GM15510 (cell line): ENCODE measurements around the gene TWIST1.

Source experiments
- POLR2A ChIP-seq: IDR thresholded peaks from 3 replicates; pipeline ENCODE4 v1.6.1; 2011; ENCODE audit warnings: borderline replicate concordance; ENCODE audit not compliant: insufficient read length; ENCODE audit errors: extremely low read depth

TWIST1 gene

DNA sequence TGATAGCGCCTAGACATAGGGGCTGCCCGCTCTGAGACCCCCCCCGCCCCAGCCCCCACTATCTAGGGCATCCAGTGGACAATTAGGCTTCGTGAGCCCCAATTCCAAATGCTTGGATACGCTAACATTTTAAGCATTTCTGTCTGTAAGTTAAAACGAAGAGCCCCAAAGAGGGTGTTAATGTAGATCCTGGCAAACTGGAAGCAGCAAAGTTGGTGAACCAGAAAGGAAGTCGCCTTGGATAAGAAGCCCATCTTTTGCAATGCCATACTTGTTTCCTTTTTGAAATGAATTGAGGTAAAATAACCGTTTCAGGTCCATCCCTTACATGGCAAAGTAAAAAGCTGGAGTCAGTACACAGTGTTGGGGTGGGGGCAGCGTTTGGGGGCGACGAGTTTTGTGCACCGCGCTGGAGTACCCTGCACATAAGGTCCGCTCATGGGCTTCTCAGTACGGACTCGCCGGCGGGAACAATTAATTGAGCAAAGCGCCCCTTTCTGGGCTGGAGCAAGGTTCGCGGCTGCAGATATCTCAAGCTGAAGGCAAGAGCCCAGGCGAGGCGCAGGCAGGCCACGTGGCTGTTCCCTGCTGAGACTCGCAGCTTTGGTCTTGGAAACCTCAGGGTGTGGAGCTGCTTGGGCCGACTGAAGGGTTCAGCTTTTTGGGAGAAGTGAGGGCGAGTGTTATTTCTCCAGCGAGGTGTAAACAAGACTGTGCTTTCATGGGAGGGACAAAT is 1.4 kb upstream of the TWIST1 start:
- no peak for TF ChIP-seq POLR2A

DNA sequence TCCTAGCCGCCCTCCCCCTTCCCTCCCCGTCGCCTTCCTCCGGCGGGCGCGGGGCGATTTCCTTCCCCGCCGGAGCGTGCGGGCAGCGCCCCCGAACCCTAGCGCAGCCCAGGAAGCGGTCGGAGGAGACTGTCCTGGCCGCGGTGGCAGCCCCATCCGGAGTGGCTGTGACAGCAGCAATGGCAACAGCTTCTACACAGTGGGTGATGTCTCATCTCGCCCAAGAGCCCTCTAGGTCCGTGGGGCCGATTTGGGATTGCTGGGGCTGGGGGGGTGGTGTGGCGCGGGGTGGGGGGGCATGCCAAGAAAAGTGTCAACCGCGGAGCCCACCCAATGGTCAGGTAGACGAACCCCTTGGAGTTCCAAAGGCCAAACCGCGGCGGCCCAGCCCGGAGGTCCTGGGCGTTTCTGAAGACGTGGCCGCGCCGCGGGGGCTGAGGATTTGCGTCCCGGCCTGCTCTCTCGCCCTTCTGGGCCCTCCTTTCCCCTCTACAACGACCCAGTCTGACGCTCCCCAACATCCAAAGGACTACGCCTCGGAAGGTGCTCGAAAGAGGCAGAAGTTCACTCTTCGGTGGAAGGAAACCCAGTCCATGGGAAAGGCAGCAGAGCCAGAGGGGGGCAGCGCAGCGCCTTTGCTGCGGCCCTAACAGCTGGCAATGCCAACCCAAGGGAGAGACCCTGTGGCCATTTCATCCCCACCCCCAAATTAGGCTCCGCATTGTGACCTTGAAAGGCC is 603 bp upstream of the TWIST1 start:
- TF ChIP-seq POLR2A, result no peak

DNA sequence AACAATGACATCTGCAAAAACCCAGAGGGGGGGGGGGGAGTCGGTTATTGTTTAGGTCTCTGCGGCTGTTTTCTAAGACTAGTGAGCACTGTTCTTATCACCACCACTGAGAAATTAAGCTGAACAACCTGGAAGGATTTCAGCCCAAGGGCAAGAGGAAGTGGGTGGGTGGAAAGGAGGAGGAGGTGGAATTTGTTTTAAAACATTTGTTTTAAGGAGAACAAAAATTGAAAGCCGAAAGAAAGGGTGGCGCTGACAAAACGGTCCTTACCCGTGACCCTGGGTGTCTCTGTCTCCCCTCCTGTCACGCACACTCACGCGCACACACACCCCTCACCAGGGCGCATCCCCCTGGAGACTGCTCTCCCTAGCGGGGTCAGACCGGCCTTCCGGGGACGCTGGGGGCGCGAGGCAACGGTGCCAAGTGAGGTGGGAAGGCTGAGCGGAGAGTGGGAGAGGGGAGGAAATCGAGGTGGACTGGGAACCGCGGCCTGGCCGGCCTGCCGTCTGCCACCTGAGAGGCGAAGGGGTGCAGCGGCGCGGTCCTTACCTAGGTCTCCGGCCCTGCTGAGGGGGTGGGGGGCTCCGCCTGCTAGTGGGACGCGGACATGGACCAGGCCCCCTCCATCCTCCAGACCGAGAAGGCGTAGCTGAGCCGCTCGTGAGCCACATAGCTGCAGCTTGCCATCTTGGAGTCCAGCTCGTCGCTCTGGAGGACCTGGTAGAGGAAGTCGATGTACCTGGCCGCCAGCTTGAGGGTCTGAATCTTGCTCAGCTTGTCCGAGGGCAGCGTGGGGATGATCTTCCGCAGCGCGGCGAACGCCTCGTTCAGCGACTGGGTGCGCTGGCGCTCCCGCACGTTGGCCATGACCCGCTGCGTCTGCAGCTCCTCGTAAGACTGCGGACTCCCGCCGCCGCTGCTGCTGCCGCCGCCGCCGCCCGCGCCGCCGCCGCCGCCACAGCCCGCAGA is 1.0 kb downstream of the TWIST1 start:
- TF ChIP-seq POLR2A, result no peak

DNA sequence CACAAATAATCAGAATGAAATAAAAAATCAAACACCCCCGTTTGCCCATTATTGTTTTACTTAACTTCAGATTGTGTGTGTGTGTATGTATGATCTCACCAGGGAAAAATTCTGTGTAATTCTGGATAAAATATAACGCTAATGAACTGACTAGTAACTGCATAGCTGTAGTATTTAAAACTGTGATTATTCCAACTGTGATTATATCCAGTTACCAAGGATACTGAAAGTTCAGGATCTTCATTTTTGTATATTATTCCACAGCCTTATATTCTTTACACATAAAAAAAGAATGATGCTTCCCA is 2.9 kb downstream of the TWIST1 start:
- no peak for TF ChIP-seq POLR2A

DNA sequence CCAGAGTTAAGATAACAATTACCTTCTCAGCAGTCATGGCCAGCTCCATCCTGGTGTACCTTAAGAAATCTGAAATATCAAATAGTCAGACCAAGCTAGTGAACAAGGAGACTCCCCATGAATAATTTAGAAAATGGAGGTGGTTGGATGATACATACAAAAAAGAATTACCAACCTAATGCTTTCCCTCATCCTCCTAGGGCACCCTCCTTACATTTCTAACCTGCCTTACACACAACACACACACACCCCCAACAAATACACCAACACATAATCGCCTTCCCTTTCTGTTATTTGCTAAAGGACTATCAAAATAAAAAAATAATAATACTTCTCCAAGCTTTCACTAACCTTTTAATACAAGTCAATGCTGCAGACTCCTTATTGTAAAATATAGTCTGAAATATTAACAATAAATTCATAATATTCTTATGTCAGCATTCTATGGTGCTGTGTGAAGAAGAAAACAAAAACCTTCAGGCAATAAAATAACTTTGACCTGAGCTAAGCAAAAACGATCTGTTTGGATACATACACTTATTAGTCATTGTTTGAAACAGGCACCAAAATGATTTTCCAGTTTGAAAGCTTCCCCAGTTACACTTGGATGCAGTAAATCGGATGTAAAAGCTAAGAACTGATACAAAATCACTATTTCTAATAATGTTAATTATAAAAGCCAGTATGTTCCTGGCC is 3.4 kb downstream of the TWIST1 start:
- TF ChIP-seq POLR2A, result no peak

DNA sequence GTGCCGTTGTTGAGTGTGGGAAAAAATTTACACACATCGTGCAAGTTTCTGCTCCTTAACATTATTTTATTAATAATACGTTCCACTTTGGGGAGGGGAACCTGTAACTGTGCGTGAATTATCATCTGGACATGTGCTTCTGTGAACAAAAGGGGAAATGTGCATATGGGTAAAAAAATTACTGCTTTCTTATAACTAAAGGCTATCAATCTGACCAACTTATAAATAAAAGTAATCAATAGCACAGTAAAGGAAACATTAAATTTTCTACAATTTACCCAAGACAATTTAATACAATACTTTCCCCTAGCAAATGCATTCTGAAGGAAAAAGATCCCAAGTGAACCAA is 4.5 kb downstream of the TWIST1 start:
- TF ChIP-seq POLR2A, result no peak

DNA sequence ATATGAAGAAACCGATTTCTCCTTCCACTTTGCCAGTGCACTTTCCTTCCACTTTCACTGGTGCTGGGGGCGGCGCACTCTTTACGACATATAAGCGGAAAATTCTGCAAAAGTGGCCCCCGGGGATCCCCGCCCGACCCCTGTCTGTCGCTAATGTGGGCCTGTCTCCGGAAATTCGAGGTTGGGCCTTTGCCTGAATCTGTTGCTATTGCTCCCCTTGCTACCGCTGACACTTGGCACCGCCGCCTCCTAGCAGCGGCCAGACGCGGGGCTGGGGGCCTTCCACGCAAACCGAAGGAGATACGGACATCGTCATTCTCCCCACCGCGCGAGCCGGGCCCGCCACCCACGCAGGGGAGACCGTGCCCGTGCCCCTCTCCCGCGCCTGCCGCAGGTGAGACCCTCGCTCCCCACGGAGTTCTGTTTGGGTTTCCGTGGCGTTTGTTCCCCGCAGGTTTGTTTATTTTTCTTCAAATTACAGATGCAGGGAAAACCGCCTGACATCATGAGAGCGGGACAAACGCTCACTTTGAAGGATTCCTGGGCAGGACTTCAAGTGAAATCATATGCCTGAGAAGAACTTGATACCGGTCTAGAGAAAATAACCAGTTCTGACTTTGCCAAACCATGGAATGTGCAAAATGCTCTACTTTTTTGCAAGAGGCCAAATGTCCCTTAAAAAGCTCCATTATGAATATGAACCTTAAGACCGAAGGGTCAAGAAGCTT is 5.0 kb downstream of the TWIST1 start:
- TF ChIP-seq POLR2A, result no peak

DNA sequence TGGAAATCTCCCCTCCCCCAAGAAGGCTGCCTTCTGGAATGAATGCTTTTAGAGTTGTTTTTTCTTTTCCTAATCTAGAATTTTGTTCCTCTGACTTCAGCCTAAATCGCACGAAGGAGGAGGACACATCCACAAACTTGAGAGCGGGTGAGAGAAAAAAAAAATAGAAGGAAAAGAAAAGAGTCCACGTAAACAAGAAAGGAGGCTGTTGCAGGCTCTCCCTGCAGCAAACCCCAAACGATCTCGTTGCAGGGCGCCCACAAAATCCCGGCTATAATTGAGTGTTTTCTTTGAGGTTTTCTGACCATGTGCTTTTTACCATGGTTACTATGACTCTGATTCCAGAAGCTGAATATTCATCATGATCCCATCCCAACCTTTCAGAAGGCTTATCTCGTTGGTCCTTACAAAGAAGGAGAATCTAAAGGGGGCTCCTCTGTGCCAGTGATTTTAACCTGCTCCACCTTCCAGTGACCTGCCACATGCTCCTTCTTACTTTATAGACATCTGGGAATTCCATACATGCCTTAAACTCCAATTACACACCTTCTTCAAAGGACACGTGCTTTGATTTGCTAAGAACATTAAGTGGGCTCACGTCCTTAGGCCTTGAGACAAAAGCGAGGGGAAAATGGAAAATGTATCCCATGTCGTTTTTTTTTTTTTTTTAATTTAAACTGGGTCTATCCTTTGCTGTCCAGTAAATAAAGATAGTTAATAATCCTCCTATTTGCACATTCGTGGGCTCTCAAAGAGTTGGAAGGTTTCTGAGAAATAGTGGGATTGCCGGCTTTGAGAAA is 5.8 kb downstream of the TWIST1 start:
- TF ChIP-seq POLR2A, result no peak

DNA sequence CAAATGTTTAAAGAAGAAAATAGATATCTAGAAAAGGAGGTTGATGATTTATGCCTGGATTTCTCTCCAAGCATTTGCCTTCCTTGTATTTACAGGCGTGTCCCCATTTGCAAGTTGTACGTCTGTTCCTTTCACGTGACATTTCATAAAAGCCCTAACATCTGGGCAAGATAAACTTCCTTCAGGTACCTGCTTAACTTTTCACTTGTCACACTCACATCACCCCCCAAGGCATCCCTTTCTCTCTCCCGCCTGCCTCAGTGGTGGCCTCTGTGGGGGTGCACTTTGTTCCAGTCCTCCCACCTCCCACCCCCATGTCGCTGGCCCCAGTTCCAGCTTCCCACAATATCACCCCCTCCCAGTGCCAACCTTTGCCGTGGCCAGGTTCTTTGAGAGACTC is 6.7 kb downstream of the TWIST1 start:
- TF ChIP-seq POLR2A, result no peak

DNA sequence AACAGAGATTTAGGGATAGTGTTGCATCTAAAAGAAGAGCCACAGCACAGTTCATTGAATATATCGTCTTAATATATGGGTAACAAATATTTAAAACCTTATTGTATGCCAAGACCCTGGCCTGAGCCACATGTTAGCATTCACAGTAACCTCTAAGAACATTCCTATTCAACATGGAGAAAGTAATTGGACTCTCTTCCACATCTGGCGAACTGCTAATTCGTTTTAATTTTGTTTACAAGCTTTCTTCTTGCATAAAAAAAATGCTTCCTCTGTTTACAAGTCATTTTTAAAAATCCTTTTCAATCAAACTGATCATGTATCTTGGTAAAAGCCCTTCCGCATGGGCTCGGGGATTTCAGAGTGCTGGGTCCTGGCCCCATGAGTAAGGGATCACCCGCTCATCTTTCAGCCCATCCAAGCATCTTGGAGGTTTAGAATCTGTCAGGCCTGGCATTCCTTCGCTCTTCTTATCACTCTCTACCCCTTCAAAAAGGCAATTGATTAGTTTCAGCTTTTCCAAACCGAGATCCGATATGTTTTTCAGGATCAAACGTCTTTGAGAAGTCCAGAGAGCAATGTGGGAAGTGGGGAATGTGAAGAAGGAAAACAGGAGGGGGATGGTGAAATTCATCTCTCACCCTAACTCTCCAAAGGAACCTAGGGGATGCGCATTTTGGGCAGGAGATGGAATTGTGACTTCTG is 7.3 kb downstream of the TWIST1 start:
- TF ChIP-seq POLR2A, result no peak

DNA sequence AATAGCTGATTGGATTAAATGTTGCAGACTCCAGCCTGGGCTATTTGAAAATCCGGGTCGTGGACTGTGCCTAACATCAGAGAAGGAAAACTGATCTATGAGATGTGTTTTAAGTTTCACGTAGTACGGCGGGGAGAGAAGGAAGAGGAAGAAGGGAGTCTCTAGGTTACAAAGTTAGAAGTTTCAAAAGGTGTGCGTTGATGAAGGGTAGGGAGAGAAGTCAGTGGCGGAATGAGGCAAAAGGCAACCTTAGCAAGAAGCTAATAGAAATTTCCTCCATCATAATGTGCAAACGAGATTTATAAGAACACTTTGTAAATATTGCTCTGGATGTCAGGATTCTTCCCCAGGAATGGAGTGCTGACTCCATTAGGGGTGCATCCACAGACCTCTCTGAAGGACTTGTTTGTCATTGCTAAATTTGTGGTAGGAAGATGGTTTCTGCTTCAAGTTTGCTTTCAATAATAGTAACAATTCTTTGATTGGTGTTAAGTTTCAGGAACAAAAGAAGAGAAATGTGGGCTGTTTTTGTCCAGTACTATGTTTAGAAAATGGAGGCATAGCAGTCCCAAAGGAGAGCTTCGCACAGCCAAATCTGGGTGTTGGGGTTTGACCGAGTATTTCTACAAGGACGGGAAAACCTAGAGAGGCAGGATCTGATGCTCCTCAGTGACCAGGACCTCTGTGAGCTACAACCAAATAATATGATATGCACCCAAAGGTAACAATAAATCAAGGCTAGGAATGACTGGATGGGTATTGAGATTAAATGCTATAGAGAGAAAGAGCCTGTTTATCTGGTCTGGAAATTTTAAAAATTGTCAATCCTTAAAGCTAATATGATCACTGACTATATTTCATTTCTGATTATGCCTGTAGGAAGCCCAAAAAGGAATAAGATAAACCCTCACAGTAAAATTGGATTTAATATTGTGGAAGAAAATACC is 8.2 kb downstream of the TWIST1 start:
- TF ChIP-seq POLR2A, result no peak
